Measurements from ENCODE around the gene CYSLTR2. TPM values are rescaled to one million over a fixed set of nuclear protein-coding genes. Genes with fewer than 3 reads are reported as not detected.

Gene CYSLTR2
- total RNA-seq, 2 experiments from 2014 or later: 2.4 to 2.7 TPM

DNA sequence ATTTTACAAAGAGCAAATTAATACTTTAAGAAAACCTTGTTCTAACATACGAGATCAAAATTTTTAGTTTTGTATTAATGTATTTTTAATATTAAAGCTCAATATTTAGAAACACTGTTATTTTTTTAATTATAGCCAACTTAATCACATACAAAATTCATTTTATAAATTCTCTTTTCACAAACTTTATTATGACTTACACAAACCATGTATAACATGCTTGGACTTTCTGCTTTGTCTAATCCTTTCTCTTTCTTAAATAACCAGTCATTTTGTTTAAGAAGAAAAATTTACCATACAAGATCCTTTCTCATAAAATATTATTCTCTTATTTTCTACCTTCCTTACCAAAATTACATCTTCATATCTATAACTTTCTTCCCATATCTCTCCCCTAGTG, 62.2 kb downstream of the CYSLTR2 start:
- H3K36me3 ChIP-seq (ENCODE audit: insufficient read depth, low read length): no peaks in the 10 kb centered on the region
- intact Hi-C loops (cut with DNase I, micrococcal nuclease): no loop called here

DNA sequence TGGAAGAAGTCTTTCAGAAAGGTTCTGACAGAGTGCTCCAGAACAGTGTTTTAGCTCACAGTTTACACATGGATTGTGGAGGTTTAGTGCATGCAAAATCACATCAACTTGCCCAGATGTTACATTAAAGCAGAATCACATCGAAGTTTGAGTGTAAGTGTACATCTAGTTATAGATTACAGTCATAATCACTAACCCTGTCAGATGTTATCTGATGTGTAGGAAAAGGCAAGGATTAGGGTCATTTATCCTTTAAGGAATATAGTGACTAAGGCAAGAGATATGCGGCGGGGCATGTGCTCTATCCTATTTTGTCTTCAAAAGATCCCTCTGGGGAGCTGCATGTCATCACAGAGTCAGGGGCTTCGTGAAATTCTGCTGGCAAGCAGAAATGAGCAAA, 66.9 kb downstream of the CYSLTR2 start:
- Mint-ChIP-seq H3K36me3 (ENCODE audit: low read depth) (peaks cover 11% of the 10 kb centered on the region), H3K27me3 (no peaks in the 10 kb centered on the region), H3K4me1 (ENCODE audit: low read depth) (no peaks in the 10 kb centered on the region), H3K27ac (no peak overlapping the region), H3K9me3 (peaks cover 17% of the 10 kb centered on the region), H3K4me3 (no peak overlapping the region)
- intact Hi-C loops (cut with DNase I, micrococcal nuclease): no loop called here
- ChIA-PET POLR2A (no interaction called here), CTCF (interaction anchor here (1.9 kb wide), 1 partner anchor 11 kb away, joined by 6 read pairs; no protein-coding TSS in a partner anchor)
- TF ChIP-seq, protein P1, sequence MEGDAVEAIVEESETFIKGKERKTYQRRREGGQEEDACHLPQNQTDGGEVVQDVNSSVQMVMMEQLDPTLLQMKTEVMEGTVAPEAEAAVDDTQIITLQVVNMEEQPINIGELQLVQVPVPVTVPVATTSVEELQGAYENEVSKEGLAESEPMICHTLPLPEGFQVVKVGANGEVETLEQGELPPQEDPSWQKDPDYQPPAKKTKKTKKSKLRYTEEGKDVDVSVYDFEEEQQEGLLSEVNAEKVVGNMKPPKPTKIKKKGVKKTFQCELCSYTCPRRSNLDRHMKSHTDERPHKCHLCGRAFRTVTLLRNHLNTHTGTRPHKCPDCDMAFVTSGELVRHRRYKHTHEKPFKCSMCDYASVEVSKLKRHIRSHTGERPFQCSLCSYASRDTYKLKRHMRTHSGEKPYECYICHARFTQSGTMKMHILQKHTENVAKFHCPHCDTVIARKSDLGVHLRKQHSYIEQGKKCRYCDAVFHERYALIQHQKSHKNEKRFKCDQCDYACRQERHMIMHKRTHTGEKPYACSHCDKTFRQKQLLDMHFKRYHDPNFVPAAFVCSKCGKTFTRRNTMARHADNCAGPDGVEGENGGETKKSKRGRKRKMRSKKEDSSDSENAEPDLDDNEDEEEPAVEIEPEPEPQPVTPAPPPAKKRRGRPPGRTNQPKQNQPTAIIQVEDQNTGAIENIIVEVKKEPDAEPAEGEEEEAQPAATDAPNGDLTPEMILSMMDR (IDR thresholded peaks at IDR 0.05): no peak
- H3K27ac ChIP-seq (ENCODE audit: low read depth in 1 of 2, low read length in 2 of 2): no peak overlapping the region
- H3K9me3 ChIP-seq (ENCODE audit: control insufficient read depth in 1 of 2, insufficient read depth in 1 of 2, low read length in 2 of 2): peaks cover 0 to 30% of the 10 kb centered on the region in 2 experiments
- H3K27me3 ChIP-seq (ENCODE audit: control insufficient read depth in 1 of 2, insufficient read depth in 2 of 2, low read length in 2 of 2): no peaks in the 10 kb centered on the region
- no peak overlapping the region for H3K4me3 ChIP-seq (ENCODE audit: low read length)
- no peaks in the 10 kb centered on the region for H3K36me3 ChIP-seq (ENCODE audit: insufficient read depth, low read length)
- DNase-seq (no peak), ATAC-seq (ENCODE audit: poor library complexity) (no peak)
- H3K4me1 ChIP-seq (ENCODE audit: insufficient read depth, low read length): no peaks in the 10 kb centered on the region

More for the DNA sequence above, 62.2 kb downstream of the CYSLTR2 start:
- peaks cover 11% of the 10 kb centered on the region for H3K36me3 Mint-ChIP-seq (ENCODE audit: low read depth)
- H3K9me3 Mint-ChIP-seq: peaks cover 20% of the 10 kb centered on the region
- Histone ChIP-seq H3K9me3 (ENCODE audit: control insufficient read depth in 1 of 2, insufficient read depth in 1 of 2, low read length in 2 of 2) (peaks cover 0 to 33% of the 10 kb centered on the region in 2 experiments), H3K27me3 (ENCODE audit: control insufficient read depth in 1 of 2, insufficient read depth in 2 of 2, low read length in 2 of 2) (no peaks in the 10 kb centered on the region), H3K27ac (ENCODE audit: low read depth in 1 of 2, low read length in 2 of 2) (no peak overlapping the region), H3K4me3 (ENCODE audit: low read length) (no peak overlapping the region), H3K4me1 (ENCODE audit: insufficient read depth, low read length) (no peaks in the 10 kb centered on the region)
- DNase-seq (no peak), ATAC-seq (ENCODE audit: poor library complexity) (no peak)
- TF ChIP-seq, protein P1 (IDR thresholded peaks at IDR 0.05): no peak
- no peak overlapping the region for H3K27ac Mint-ChIP-seq
- ChIA-PET POLR2A (no interaction called here), CTCF (no interaction called here)
- no peaks in the 10 kb centered on the region for H3K27me3 Mint-ChIP-seq
- no peak overlapping the region for H3K4me3 Mint-ChIP-seq
- H3K4me1 Mint-ChIP-seq (ENCODE audit: low read depth): no peaks in the 10 kb centered on the region

DNA sequence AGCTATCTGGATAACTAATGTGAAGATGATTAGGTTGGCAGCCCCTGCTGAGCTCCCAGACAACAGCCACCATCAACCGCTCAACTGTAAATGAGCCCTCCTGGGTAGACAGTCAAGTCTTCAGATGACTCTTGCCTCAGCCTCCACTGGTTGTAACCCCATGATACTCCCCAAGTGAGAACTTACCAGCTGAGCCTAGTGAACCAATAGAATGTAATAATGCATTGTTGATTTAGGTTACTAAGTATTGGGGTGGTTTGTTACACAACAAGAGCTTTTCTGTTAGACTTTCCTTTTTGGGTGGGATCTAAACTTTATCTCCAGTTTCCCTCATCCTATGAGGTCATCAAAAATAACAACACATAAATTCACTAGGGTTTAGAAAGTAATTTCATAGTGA, 69.4 kb downstream of the CYSLTR2 start:
- ChIA-PET CTCF (no interaction called here), POLR2A (no interaction called here)
- H3K4me1 ChIP-seq (ENCODE audit: insufficient read depth, low read length): no peaks in the 10 kb centered on the region
- DNase-seq (no peak), ATAC-seq (ENCODE audit: poor library complexity) (no peak)
- no peaks in the 10 kb centered on the region for H3K27me3 ChIP-seq (ENCODE audit: control insufficient read depth in 1 of 2, insufficient read depth in 2 of 2, low read length in 2 of 2)
- no peak overlapping the region for H3K4me3 ChIP-seq (ENCODE audit: low read length)
- peaks cover 0 to 15% of the 10 kb centered on the region in 2 experiments for H3K9me3 ChIP-seq (ENCODE audit: control insufficient read depth in 1 of 2, insufficient read depth in 1 of 2, low read length in 2 of 2)
- Mint-ChIP-seq H3K9me3 (peaks cover 4% of the 10 kb centered on the region), H3K27me3 (no peaks in the 10 kb centered on the region), H3K4me3 (no peak overlapping the region), H3K4me1 (ENCODE audit: low read depth) (no peaks in the 10 kb centered on the region), H3K27ac (no peak overlapping the region), H3K36me3 (ENCODE audit: low read depth) (no peaks in the 10 kb centered on the region)
- no peaks in the 10 kb centered on the region for H3K36me3 ChIP-seq (ENCODE audit: insufficient read depth, low read length)
- intact Hi-C loops (cut with DNase I, micrococcal nuclease): no loop called here
- no peak overlapping the region for H3K27ac ChIP-seq (ENCODE audit: low read depth in 1 of 2, low read length in 2 of 2)
- TF ChIP-seq, protein P1 (IDR thresholded peaks at IDR 0.05): no peak
